Activated naive CD4-positive, alpha-beta T cell treated with anti-CD3 and anti-CD28 coated beads for 36 hours (primary cell): ENCODE data around the gene TMEM163. TPM values are rescaled to one million over a fixed set of nuclear protein-coding genes. Genes with fewer than 3 reads are reported as not detected.

Experiments used
- CTCF ChIA-PET: fragments of 350-600 bp; sonication (Branson Sonifier 250); formaldehyde crosslinking; loops from one replicate; lab custom pipeline; 2021; ENCODE audit warnings: antibody characterized with exemption; lab: Charles Lee
- DNase-seq: peaks from one replicate; pipeline ENCODE4 v3.0.0-alpha.2; 2020
- H3K27ac Mint-ChIP-seq: one replicate; pipeline ENCODE4 v1.8.0; 2021; ENCODE audit warnings: mild to moderate bottlenecking, mixed read lengths
- H3K27me3 Mint-ChIP-seq: one replicate; pipeline ENCODE4 v1.8.0; 2021; ENCODE audit warnings: low read depth, mixed read lengths
- H3K36me3 Mint-ChIP-seq: one replicate; pipeline ENCODE4 v1.8.0; 2021; ENCODE audit warnings: low read depth, mixed read lengths
- H3K4me1 Mint-ChIP-seq: one replicate; pipeline ENCODE4 v1.8.0; 2021; ENCODE audit warnings: low read depth, mixed read lengths
- H3K4me3 Mint-ChIP-seq: one replicate; pipeline ENCODE4 v1.8.0; 2021; ENCODE audit warnings: mild to moderate bottlenecking, moderate library complexity, mixed read lengths
- H3K9me3 Mint-ChIP-seq: one replicate; pipeline ENCODE4 v1.8.0; 2021; ENCODE audit warnings: mixed read lengths
- intact Hi-C: fragments of 100-400 bp; cut with micrococcal nuclease; formaldehyde crosslinking; loops from one replicate; pipeline ENCODE4 v1.15.1; 2023
- total RNA-seq, 2 experiments: library from RNA; stranded (reverse); gene quantifications; one replicate each; pipeline ENCODE4 v1.2.3, GENCODE V29; 2021

TMEM163 gene
- total RNA-seq, 2 experiments from 2014 or later, result not detected

GRCh38 chr2:134436706-134437105 lies 282.1 kb downstream of the TMEM163 start:
- CTCF ChIA-PET, result interaction anchor here (0.8 to 4.6 kb wide), 2 partner anchors 15 to 318 kb away, joined by 3 to 19 read pairs; no protein-coding TSS in a partner anchor
- no peaks in the 10 kb centered on the region for H3K9me3 Mint-ChIP-seq

GRCh38 chr2:134435936-134436335 lies 282.9 kb downstream of the TMEM163 start:
- no peaks in the 10 kb centered on the region for H3K27me3 Mint-ChIP-seq
- H3K4me1 Mint-ChIP-seq, result no peaks in the 10 kb centered on the region
- no peaks in the 10 kb centered on the region for H3K9me3 Mint-ChIP-seq
- CTCF ChIA-PET, result interaction anchor here (0.5 to 4.6 kb wide), 3 partner anchors 15 to 549 kb away, joined by 3 to 19 read pairs (median 3); no protein-coding TSS in a partner anchor
- H3K36me3 Mint-ChIP-seq, result peaks cover 18% of the 10 kb centered on the region
- intact Hi-C loops, result no loop called here
- DNase-seq, result no peak
- H3K4me3 Mint-ChIP-seq, result no peak overlapping the region
- no peak overlapping the region for H3K27ac Mint-ChIP-seq

More at GRCh38 chr2:134436706-134437105, 282.1 kb downstream of the TMEM163 start:
- Mint-ChIP-seq H3K27ac (no peak overlapping the region), H3K27me3 (no peaks in the 10 kb centered on the region), H3K36me3 (peaks cover 14% of the 10 kb centered on the region), H3K4me3 (no peak overlapping the region), H3K4me1 (no peaks in the 10 kb centered on the region)
- DNase-seq, result no peak
- intact Hi-C loops, result no loop called here

GRCh38 chr2:134435505-134435904 lies 283.3 kb downstream of the TMEM163 start:
- Mint-ChIP-seq H3K4me3 (no peak overlapping the region), H3K27ac (no peak overlapping the region), H3K36me3 (peaks cover 21% of the 10 kb centered on the region), H3K9me3 (no peaks in the 10 kb centered on the region), H3K4me1 (no peaks in the 10 kb centered on the region), H3K27me3 (no peaks in the 10 kb centered on the region)
- intact Hi-C loops, result no loop called here
- CTCF ChIA-PET, result interaction anchor here (4.6 kb wide), 1 partner anchor 16 kb away, joined by 19 read pairs; no protein-coding TSS in a partner anchor
- no peak for DNase-seq

- no peaks in the 10 kb centered on the region for H3K4me1 Mint-ChIP-seq
- intact Hi-C loops, result no loop called here
- H3K4me3 Mint-ChIP-seq, result no peak overlapping the region
- CTCF ChIA-PET, result no interaction called here
- DNase-seq, result no peak
- H3K9me3 Mint-ChIP-seq, result no peaks in the 10 kb centered on the region
- peaks cover 18% of the 10 kb centered on the region for H3K36me3 Mint-ChIP-seq
- H3K27ac Mint-ChIP-seq, result no peak overlapping the region
- H3K27me3 Mint-ChIP-seq, result no peaks in the 10 kb centered on the region
Observed at GRCh38 chr2:134433979-134434378, 284.8 kb downstream of the TMEM163 start.

- intact Hi-C loops, result no loop called here
- no peak overlapping the region for H3K4me3 Mint-ChIP-seq
- CTCF ChIA-PET, result interaction anchor here (0.6 kb wide), 1 partner anchor 111 kb away, joined by 3 read pairs; no protein-coding TSS in a partner anchor
- no peaks in the 10 kb centered on the region for H3K9me3 Mint-ChIP-seq
- peaks cover 19% of the 10 kb centered on the region for H3K36me3 Mint-ChIP-seq
- no peak overlapping the region for H3K27ac Mint-ChIP-seq
- H3K27me3 Mint-ChIP-seq, result no peaks in the 10 kb centered on the region
- H3K4me1 Mint-ChIP-seq, result no peaks in the 10 kb centered on the region
- no peak for DNase-seq
Observed at GRCh38 chr2:134433469-134433868, 285.3 kb downstream of the TMEM163 start.

- Mint-ChIP-seq H3K4me1 (no peaks in the 10 kb centered on the region), H3K9me3 (no peaks in the 10 kb centered on the region), H3K27me3 (no peaks in the 10 kb centered on the region), H3K27ac (no peak overlapping the region), H3K36me3 (peaks cover 20% of the 10 kb centered on the region), H3K4me3 (no peak overlapping the region)
- intact Hi-C loops, result no loop called here
- DNase-seq, result no peak
- CTCF ChIA-PET, result interaction anchor here (0.7 to 0.9 kb wide), 2 partner anchors 11 to 19 kb away, joined by 3 to 4 read pairs; no protein-coding TSS in a partner anchor
Observed at GRCh38 chr2:134432435-134432883, 286.3 kb downstream of the TMEM163 start.

GRCh38 chr2:134431838-134432434 lies 286.9 kb downstream of the TMEM163 start:
- Mint-ChIP-seq H3K4me3 (no peak overlapping the region), H3K4me1 (no peaks in the 10 kb centered on the region), H3K27ac (no peak overlapping the region), H3K27me3 (no peaks in the 10 kb centered on the region), H3K9me3 (no peaks in the 10 kb centered on the region), H3K36me3 (peaks cover 20% of the 10 kb centered on the region)
- intact Hi-C loops, result no loop called here
- CTCF ChIA-PET, result interaction anchor here (0.9 kb wide), 1 partner anchor 19 kb away, joined by 4 read pairs; no protein-coding TSS in a partner anchor
- no peak for DNase-seq

- H3K9me3 Mint-ChIP-seq, result no peaks in the 10 kb centered on the region
- CTCF ChIA-PET, result interaction anchor here (1.8 kb wide), 1 partner anchor 21 kb away, joined by 5 read pairs; no protein-coding TSS in a partner anchor
- peaks cover 2% of the 10 kb centered on the region for H3K4me1 Mint-ChIP-seq
Observed at GRCh38 chr2:134429886-134430285, 288.9 kb downstream of the TMEM163 start.

GRCh38 chr2:134426721-134427120 lies 292.1 kb downstream of the TMEM163 start:
- Mint-ChIP-seq H3K4me1 (peaks cover 2% of the 10 kb centered on the region), H3K4me3 (no peak overlapping the region), H3K27ac (no peak overlapping the region), H3K36me3 (peaks cover 25% of the 10 kb centered on the region), H3K9me3 (no peaks in the 10 kb centered on the region), H3K27me3 (no peaks in the 10 kb centered on the region)
- CTCF ChIA-PET, result interaction anchor here (0.6 to 1.2 kb wide), 2 partner anchors 15 to 176 kb away, joined by 3 to 4 read pairs; no protein-coding TSS in a partner anchor
- intact Hi-C loops, result no loop called here
- DNase-seq, result no peak

More at GRCh38 chr2:134429886-134430285, 288.9 kb downstream of the TMEM163 start:
- H3K4me3 Mint-ChIP-seq, result no peak overlapping the region
- no peak for DNase-seq
- intact Hi-C loops, result no loop called here
- H3K27ac Mint-ChIP-seq, result no peak overlapping the region
- H3K36me3 Mint-ChIP-seq, result peaks cover 22% of the 10 kb centered on the region
- H3K27me3 Mint-ChIP-seq, result no peaks in the 10 kb centered on the region

- Mint-ChIP-seq H3K36me3 (peaks cover 21% of the 10 kb centered on the region), H3K9me3 (no peaks in the 10 kb centered on the region), H3K4me1 (peaks cover 2% of the 10 kb centered on the region), H3K27ac (no peak overlapping the region), H3K27me3 (no peaks in the 10 kb centered on the region), H3K4me3 (no peak overlapping the region)
- intact Hi-C loops, result no loop called here
- no peak for DNase-seq
- CTCF ChIA-PET, result interaction anchor here (1.2 kb wide), 1 partner anchor 14 kb away, joined by 4 read pairs; no protein-coding TSS in a partner anchor
Observed at GRCh38 chr2:134425724-134426496, 292.9 kb downstream of the TMEM163 start.

- Mint-ChIP-seq H3K4me1 (peaks cover 2% of the 10 kb centered on the region), H3K27ac (no peak overlapping the region), H3K4me3 (no peak overlapping the region), H3K36me3 (peaks cover 19% of the 10 kb centered on the region), H3K27me3 (no peaks in the 10 kb centered on the region), H3K9me3 (no peaks in the 10 kb centered on the region)
- DNase-seq, result no peak
- intact Hi-C loops, result no loop called here
- CTCF ChIA-PET, result interaction anchor here (1.2 to 1.7 kb wide), 2 partner anchors 10 to 11 kb away, joined by 3 to 5 read pairs; no protein-coding TSS in a partner anchor
Observed at GRCh38 chr2:134421556-134422328, 297.1 kb downstream of the TMEM163 start.
